Breast epithelium (tissue), 4 donors: Measurements from ENCODE around the gene CERS1. TPM values are rescaled to one million over a fixed set of nuclear protein-coding genes. Genes with fewer than 3 reads are reported as not detected.

ENCODE experiments used
- DNase-seq, 2 donors: peaks; one replicate each; pipeline ENCODE4 v3.0.0-alpha.2; 2019; ENCODE audit warnings: low spot score in 2 of 2
- H3K27ac ChIP-seq, 2 donors: fragments of 200-600 bp; sonication (generic) in 1 of 2; one replicate each; pipeline ENCODE4 v1.5.1; 2016 to 2019; ENCODE audit warnings: mild to moderate bottlenecking in 1 of 2
- H3K27me3 ChIP-seq, 2 donors: fragments of 200-600 bp; sonication (generic) in 1 of 2; one replicate each; pipeline versions ENCODE4 v1.5.1 to v1.6.0; 2017 to 2019; ENCODE audit warnings: control low read depth in 1 of 2, mild to moderate bottlenecking in 1 of 2
- H3K36me3 ChIP-seq: fragments of 200-600 bp; one replicate; pipeline ENCODE4 v1.5.1; 2019
- H3K4me1 ChIP-seq, 2 donors: fragments of 200-600 bp; sonication (generic); one replicate each; pipeline ENCODE4 v1.5.1; 2016 to 2019; ENCODE audit warnings: control low read depth in 1 of 2
- H3K4me3 ChIP-seq, 3 donors: fragments of 200-600 bp; sonication (generic); 1 replicate in 2 of 3; 2 replicates in 1 of 3; pipeline ENCODE4 v1.5.1; 2016 to 2019; ENCODE audit warnings: mild to moderate bottlenecking in 3 of 3, moderate library complexity in 2 of 3
- H3K9me3 ChIP-seq, 2 donors: fragments of 200-600 bp; sonication (generic) in 1 of 2; one replicate each; pipeline ENCODE4 v1.5.1; 2016 to 2019; ENCODE audit warnings: control low read depth in 1 of 2
- POLR2A ChIP-seq: fragments of 450-650 bp; IDR thresholded peaks from one replicate; pipeline ENCODE4 v1.6.1; 2016; ENCODE audit warnings: antibody characterized with exemption, mild to moderate bottlenecking, moderate library complexity
- POLR2AphosphoS5 ChIP-seq, 3 donors: sonication (generic); formaldehyde crosslinking; IDR thresholded peaks; one replicate each; pipeline ENCODE4 v1.6.1; 2017; ENCODE audit warnings: antibody characterized with exemption in 3 of 3
- intact Hi-C: fragments of 100-400 bp; cut with DNase I; formaldehyde crosslinking; loops from one replicate; pipeline ENCODE4 v1.15.1; 2023; ENCODE audit warnings: low total_unique reads
- total RNA-seq, 3 donors: library from RNA; depleted of rRNA; stranded (reverse); fragments of >200 nt; gene quantifications; one replicate each; pipeline ENCODE4 v1.1.0, GENCODE V29; 2016
- TF ChIP-seq, protein P1 (sequence below), 3 donors: fragments of 450-650 bp; IDR thresholded peaks; one replicate each; pipeline ENCODE4 v1.5.1; 2016 to 2017; ENCODE audit warnings: antibody characterized with exemption in 3 of 3, mild to moderate bottlenecking in 3 of 3, moderate library complexity in 3 of 3

CERS1 gene
- total RNA-seq, 3 donors from 2014 or later, result 0.29 to 0.66 TPM; not detected in 1

- H3K4me1 ChIP-seq, result no peaks in the 10 kb centered on the region
- TF ChIP-seq, protein P1, sequence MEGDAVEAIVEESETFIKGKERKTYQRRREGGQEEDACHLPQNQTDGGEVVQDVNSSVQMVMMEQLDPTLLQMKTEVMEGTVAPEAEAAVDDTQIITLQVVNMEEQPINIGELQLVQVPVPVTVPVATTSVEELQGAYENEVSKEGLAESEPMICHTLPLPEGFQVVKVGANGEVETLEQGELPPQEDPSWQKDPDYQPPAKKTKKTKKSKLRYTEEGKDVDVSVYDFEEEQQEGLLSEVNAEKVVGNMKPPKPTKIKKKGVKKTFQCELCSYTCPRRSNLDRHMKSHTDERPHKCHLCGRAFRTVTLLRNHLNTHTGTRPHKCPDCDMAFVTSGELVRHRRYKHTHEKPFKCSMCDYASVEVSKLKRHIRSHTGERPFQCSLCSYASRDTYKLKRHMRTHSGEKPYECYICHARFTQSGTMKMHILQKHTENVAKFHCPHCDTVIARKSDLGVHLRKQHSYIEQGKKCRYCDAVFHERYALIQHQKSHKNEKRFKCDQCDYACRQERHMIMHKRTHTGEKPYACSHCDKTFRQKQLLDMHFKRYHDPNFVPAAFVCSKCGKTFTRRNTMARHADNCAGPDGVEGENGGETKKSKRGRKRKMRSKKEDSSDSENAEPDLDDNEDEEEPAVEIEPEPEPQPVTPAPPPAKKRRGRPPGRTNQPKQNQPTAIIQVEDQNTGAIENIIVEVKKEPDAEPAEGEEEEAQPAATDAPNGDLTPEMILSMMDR (IDR thresholded peaks at IDR 0.05), result no peak
- no peak for TF ChIP-seq POLR2A
- no peak for TF ChIP-seq POLR2AphosphoS5 (IDR thresholded peaks at IDR 0.05)
- no peak for DNase-seq
- H3K27ac ChIP-seq, result no peak overlapping the region
- intact Hi-C loops, result no loop called here
- no peaks in the 10 kb centered on the region for H3K9me3 ChIP-seq
- H3K4me3 ChIP-seq, result no peak overlapping the region
- no peaks in the 10 kb centered on the region for H3K27me3 ChIP-seq
- H3K36me3 ChIP-seq, result no peaks in the 10 kb centered on the region
These were observed 15.0 kb upstream of the CERS1 start for GRCh38 chr19:18910801-18911436.

- H3K9me3 ChIP-seq, result no peaks in the 10 kb centered on the region
- TF ChIP-seq POLR2A, result no peak
- TF ChIP-seq, protein P1 (IDR thresholded peaks at IDR 0.05), result no peak
- no peaks in the 10 kb centered on the region for H3K36me3 ChIP-seq
- no peak overlapping the region for H3K4me3 ChIP-seq
- H3K4me1 ChIP-seq, result no peaks in the 10 kb centered on the region
- intact Hi-C loops, result no loop called here
- H3K27me3 ChIP-seq, result no peaks in the 10 kb centered on the region
- H3K27ac ChIP-seq, result no peak overlapping the region
- no peak for DNase-seq
These were observed 14.1 kb upstream of the CERS1 start for GRCh38 chr19:18910010-18910409.

DNA sequence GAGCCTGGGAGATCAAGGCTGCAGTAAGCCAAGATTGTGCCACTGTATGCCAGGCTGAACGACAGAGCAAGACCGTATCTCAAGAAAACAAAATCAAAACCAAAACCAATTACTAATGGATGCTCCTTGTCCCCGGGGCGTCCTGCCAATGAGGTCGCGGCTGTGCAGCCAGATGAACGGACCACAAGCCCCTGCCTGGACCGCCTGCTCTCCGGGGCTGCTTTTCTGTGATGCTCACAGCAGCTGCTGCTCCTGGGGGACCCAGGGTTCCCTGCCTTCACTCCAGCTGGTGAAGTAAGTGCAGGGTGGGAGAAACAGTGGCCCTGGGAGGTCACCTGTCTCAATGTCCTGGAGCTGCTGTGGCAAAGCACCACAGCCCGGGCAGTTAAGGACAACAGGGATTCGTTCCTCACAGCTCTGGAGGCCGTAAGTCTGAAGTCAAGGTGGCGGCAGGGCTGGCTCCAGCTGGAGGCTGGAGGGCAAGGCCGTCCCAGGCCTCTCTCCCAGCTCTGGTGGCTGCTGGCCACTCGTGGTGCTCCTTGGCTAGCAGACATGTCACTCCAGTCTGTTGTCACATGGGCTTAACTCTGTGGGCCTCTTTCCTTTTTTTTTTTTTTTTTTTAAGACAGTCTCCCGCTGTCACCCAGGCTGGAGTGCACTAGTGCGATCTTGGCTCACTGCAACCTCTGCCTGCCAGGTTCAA lies 13.1 kb upstream of the CERS1 start:
- Histone ChIP-seq H3K27me3 (no peaks in the 10 kb centered on the region), H3K27ac (no peak overlapping the region), H3K36me3 (no peaks in the 10 kb centered on the region), H3K9me3 (no peaks in the 10 kb centered on the region), H3K4me3 (no peak overlapping the region), H3K4me1 (no peaks in the 10 kb centered on the region)
- TF ChIP-seq POLR2AphosphoS5 (IDR thresholded peaks at IDR 0.05), result no peak
- TF ChIP-seq POLR2A, result no peak
- TF ChIP-seq, protein P1 (IDR thresholded peaks at IDR 0.05), result no peak
- intact Hi-C loops, result no loop called here
- DNase-seq, result no peak

DNA sequence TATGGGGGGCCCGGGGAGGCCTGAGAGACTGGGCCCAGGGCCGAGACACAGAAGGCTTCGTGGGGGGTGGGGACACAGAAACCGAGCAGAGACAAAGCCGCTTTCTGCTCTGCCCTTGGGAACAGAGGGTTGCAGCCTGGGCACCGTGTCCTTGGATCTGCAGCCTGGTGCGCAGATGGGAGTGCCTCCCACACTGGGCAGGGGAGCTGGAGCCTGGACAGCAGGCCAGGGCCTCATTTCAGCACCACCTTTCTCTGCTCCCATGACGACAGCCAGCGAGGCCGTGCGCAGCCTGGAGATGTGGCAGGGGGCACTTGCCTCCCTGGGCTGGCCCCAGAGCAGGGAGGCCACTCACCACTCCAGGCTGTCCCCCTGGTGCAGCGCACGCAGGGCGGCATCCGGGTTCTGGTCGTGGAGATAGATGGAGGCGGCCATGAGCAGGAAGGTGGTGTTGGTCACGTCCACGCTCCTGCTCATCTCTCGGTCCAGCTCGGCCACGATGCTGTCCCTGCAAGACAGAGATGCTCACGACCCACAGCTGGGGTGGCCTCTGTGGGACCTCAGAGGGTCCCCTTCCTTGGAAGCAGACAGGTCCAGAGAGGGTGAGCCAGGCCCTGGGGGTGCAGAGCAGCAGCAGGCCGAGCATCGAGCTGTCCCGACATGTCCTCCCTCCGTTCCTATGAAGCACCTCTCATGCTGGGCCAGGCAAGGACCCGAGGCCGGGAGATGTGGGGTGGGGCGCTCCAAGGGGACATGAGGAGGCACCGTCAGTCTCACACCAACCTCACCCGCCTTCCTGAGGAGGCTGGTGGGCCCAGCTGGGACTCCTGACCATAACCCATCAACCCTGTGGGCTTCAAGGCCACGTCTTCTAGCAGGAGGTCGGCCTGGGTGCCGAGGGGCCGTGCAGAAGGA lies 10.9 kb upstream of the CERS1 start:
- no peaks in the 10 kb centered on the region for H3K36me3 ChIP-seq
- TF ChIP-seq POLR2A (no peak), POLR2AphosphoS5 (IDR thresholded peaks at IDR 0.05) (no peak)
- TF ChIP-seq, protein P1 (IDR thresholded peaks at IDR 0.05), result no peak
- no peaks in the 10 kb centered on the region for H3K27me3 ChIP-seq
- no peak for DNase-seq
- H3K27ac ChIP-seq, result no peak overlapping the region
- H3K4me1 ChIP-seq, result no peaks in the 10 kb centered on the region
- intact Hi-C loops, result loop anchor here (1.0 kb wide), 1 partner anchor 84 kb away; no protein-coding TSS in a partner anchor
- H3K9me3 ChIP-seq, result no peaks in the 10 kb centered on the region
- H3K4me3 ChIP-seq, result no peak overlapping the region
